NOMO-1 (cell line): Measurements from ENCODE around the gene EPB41L1.

Source experiments
- DNase-seq, 2 experiments: peaks; one replicate each; lab custom pipeline; 2025; ENCODE audit not compliant: unreplicated experiment in 2 of 2; lab: John Stamatoyannopoulos, UW

Gene EPB41L1

DNA sequence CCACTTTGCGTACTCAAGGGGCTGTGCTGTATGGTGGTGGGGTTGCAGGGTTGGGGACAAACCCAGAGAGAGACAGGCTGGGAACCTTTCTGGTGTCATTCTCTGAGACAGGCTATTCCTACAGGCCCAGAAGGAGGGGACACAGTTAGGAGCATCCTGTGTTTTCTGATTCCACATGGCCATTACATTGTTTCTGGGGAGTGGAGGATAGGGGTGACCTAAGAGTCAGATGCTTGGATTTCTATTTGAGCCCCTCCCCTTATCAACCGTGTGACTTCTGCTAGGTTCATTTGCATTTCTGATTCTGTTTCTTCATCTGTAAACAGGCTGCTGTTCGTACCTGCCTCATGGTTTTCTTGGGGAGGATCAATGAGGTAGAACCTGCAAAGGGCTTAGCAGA, 29.4 kb upstream of the EPB41L1 start:
- no peak for DNase-seq

DNA sequence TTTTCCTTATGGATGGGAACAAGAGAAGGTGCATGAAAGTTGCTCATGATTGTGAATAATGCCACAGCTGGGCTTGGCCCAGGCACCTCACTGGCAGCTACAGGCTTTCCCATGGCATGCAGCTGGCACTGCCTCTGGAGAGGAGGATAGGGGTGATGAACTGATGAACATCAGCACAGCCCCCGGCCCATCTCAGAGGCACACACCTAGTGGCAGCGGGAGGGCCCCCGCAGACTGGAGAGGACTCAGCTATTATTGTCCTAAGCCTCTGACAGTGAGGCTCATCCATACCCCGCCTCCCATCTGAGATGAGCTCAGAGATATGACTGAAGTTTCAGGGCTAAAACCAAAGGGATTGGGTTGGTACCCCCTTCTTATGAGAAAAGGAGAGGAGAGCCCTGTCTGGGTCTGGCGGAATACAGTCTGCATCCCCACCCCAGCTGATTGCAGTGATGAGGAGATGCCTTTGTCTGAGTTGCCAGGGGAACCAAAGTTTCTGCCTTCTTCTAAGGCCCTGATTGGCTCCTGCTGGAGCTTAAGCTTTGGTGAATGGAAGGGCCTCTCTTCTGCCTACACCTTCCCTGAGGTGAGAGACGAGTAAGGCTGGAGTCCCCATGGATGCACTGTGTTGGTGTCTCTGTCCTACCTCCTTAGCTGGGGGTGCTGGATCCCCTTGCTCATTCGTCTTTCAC, 27.6 kb upstream of the EPB41L1 start:
- no peak for DNase-seq

DNA sequence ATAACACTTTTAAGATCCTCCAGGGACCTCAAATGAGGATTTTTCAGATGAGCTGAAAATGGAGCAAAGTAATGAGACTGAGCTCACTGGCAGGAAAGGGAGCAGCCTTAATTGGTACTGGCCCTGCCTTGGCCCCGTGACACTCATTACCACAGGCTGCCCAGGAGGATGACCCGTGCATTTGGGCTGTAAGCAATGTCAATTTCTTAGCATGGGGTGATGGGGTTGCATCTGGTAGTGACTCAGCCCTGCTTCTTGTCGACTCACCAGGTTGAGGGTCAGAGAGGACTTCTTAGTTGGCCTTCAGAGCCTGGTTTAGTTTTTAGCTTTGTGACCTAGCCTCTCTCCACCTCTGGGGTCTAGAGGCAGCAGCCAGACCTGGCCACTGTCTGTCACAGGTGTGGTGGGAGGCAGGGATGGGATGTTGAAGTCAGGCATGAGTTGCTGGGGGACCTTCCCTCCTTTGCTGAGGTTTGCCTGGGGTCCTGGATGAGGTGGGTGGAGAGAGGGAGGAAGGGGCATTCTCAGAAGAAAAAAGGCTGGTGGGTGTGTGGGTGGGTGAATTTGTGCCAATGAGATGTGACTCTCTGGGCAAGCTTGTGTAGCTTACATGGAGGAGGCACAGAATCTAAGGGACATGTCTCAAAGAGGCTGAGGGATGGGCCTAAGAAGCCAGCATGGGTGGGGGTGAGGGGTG, 25.9 kb upstream of the EPB41L1 start:
- no peak for DNase-seq

GRCh38 chr20:36129160-36129543, 25.4 kb upstream of the EPB41L1 start:
- no peak for DNase-seq

DNA sequence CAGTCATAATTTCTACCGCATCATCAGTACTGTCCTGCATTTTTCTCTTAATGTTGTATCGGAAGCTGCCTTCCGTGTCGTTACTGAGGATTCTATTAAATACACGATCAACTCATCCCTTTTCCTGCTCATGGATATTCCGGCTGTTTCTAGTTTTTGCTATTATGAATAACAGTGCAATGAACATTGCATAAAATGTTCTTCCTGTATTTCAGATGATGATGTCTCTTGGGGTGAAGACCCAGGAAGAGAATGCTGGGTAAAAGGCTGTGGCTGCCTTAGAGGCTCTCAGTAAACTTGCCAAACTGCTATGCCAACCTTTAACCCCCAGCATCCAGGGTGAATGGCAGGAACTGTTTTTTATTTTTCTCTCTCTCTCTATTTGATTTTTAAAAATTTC, 24.1 kb upstream of the EPB41L1 start:
- DNase-seq = no peak

GRCh38 chr20:36132802-36133211, 21.7 kb upstream of the EPB41L1 start:
- no peak for DNase-seq

DNA sequence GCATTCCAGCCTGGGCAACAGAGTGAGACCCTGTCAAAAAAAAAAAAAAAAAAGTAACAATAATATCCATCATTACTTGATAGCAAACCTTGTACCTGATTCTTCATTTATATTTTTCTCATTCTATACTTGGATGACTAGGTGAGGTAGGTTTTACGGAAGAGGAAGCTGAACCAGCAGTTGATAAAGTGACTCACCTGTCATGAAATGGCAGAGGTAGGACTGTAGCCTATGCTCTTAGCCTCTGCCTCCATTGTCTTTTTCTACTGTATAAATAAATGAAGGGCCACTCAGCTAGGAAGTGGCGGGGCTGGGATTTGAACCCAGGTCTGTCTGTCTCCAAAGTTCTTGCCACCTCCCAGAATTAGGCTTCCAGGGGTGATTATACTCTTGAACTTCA, 20.7 kb upstream of the EPB41L1 start:
- DNase-seq = no peak

DNA sequence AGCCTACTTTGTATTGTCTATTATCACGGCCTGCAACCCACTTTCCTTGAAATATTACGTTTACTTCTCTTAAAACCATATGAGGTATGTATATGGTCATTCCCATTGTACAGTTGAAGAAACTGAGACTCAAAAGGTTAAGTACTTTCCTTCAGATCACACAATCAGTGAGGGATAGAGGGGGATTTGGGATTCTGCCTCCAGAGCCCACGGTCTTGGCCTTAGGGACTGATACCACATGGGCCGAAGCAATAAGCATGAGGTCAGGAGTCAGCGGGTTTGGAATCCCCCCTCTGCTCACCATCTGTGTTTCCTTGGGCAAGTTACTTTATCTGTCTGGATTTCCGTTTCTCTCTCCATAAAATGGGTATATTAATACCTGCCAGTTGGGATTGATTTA, 19.4 kb upstream of the EPB41L1 start:
- DNase-seq = no peak

- no peak for DNase-seq
These were observed 18.7 kb upstream of the EPB41L1 start for GRCh38 chr20:36135821-36136220.

DNA sequence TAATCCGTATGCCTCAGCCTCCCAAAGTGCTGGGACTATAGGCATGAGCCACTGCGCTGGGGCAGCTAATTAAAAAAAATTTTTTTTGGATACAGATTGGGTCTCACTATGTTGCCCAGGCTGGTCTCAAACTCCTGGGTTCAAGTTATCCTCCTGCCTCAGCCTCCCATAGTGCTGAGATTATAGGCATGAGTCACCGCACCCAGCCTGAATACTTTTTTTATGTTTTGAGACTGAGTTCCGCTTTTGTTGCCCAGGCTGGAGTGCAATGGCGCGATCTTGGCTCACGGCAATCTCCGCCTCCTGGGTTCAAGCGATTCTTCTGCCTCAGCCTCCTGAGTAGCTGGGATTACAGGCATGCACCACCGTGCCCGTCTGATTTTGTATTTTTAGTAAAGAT, 17.2 kb upstream of the EPB41L1 start:
- peak; percentile 36 to 73 for DNase-seq

DNA sequence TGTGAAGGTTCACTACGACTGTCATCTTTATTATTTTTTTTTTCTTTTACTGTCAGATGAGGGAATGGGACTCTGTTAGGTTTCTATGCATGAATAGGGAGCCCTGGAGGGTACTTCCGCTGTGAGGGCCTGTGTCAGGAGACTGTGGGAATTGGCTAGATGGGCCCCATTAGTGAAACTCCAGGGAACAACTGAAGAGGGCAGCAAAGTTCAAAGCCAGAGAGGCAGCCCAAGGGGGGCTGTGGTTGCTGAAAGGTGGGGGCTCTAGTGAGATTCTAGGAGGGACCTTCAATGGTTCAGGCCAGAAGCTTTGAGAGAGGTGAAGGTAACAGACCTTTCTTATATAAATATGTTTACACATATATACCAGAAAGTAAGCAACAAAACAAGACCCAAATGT, 13.2 kb upstream of the EPB41L1 start:
- no peak for DNase-seq

DNA sequence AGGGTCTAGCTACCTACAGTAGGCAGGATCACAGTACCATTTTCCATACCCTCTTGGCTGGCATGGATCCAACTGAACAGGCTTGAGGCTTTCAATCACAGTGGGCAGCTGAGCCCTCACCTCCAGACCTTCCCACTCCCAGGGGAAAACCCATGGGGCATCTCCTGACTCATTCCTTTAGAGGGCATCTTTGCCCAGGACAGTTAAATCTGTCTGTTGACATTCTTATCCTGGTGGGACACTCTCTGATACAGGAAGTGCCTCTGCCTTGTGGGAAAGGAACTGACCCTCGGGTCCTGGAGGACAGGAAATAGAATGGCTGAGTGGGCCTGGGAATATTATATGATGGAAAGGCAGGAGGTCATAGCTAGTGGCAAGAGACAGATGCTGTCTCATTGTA, 10.2 kb upstream of the EPB41L1 start:
- no peak for DNase-seq

GRCh38 chr20:36145877-36146707, 8.4 kb upstream of the EPB41L1 start:
- no peak for DNase-seq

DNA sequence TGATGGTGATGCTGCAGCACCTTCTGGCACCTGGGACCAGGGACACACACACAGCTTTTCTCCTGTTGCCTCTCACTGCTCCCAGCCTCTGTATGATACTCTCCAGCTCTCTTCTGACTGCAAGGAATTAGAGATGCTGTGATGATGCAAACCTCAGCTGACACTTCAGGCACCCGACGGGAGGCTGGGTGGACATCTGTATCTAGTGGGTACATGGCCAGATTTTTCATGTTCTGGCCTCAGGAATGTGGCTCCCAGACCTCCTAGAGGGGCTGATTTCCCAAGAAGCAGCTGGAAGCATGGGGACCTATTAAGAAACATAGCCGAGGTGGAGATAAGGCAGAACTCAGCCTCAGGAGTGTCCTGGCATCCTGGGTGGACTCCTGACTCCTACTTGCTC, 6.8 kb upstream of the EPB41L1 start:
- no peak for DNase-seq

DNA sequence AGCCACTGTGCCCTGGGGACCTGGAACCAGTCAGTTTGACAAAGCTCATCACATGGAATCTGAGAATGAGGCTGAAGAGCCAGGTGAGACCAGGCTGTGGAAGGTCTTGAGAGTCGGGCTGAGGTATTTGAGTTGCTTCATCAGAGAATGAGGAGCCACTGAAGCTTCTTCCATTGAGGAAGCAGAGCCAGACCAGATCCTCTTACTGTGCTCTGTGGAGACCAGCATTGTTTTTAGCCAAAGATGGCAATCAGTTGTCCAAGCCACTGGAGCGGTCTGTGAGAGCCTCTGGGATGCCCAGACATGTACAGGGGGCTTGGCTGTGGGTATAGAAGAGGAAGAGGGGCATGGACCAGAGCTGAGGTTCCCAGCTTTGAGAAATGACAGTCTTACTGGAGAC, 6.1 kb upstream of the EPB41L1 start:
- DNase-seq = no peak

- no peak for DNase-seq
These were observed 5.5 kb upstream of the EPB41L1 start for GRCh38 chr20:36149012-36149411.

- DNase-seq = no peak
These were observed 5.1 kb upstream of the EPB41L1 start for GRCh38 chr20:36149469-36149868.

DNA sequence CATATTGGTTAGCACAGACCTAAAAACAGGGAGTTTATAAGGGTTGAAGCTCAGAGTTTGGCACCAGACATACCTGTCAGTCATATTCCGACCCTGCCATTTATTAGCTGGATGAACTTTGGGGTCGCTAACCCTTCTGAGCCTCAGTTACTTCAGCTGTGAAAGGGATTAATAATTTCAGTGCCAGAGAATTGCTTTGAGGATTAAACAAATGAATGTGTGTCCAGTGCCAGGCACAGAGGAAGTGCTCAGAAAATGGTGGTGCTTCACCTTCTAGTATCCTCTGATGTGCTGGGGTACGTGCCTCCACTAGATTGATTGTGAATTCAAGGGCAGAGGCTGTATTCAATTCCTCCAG, 4.1 kb upstream of the EPB41L1 start:
- no peak for DNase-seq

- DNase-seq = no peak
These were observed 3.5 kb upstream of the EPB41L1 start for GRCh38 chr20:36150847-36151539.

DNA sequence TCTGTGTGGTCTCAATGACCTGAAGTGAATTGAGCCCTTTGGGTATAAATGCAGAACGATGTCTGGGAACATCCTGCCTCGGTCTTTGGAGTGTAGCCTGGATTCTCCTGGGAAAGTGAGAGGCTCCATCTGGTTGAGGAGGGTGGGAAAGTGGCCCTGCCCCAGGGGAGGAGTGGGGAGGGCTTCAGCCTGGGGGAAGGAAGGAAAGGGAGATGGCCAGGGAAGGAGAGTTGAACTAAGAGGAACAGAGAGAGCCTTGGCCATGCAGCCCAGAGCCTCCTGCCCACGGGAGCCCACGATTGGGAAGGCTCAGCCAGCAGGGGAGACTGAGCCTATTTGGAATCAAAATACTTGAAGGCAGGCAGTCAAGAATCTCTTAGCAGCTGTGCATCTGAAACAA, 2.3 kb upstream of the EPB41L1 start:
- DNase-seq = no peak

GRCh38 chr20:36153204-36153603, 1.3 kb upstream of the EPB41L1 start:
- DNase-seq = no peak
